ENCODE results near the gene PAH.
A peak's percentile ranks its signal among the peaks of the same experiment; 100 is the strongest.

The PAH gene

DNA sequence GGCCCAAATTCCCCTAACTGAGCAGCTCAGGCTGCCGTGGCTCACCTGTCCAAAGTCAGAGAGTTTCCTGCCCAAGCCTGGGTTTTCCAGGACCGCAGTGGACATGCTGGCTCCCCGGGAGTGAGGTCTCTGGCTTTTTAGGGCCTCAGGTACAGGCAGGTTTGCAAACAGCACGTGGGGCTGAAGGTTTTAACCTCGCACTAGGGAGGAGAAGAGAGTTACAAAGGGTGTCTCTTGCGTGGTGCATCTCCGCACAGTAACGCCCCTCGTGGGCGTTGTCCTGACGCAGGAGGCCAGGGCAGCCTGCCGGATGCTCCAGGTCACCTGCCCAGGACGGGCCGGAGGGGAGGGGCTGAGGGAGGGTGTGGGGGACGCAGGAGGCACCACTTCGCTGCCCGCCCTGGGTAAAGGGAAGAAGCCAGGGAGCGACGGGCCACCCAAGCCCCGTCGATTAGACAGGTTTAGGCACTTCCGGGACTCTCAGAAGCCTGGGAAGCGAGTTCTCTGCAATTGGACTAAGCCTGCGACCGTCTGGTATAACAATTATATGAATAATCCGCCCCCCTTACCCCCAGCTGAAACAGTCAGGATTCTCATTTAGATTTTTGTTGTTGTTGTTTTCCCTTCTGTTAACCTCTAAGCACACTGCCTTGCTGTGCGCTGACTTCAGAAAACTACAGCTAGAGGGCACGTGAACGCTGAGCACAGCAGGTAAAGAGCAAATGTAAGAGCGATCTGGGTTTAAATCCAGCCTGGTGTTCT, at the start of gene PAH:
TSS of gene PAH (minus strand) at position 219 of the 762 bp plus-strand sequence. CDS start at position 105, 114 bp downstream.
- DNase-seq: no peak

DNA sequence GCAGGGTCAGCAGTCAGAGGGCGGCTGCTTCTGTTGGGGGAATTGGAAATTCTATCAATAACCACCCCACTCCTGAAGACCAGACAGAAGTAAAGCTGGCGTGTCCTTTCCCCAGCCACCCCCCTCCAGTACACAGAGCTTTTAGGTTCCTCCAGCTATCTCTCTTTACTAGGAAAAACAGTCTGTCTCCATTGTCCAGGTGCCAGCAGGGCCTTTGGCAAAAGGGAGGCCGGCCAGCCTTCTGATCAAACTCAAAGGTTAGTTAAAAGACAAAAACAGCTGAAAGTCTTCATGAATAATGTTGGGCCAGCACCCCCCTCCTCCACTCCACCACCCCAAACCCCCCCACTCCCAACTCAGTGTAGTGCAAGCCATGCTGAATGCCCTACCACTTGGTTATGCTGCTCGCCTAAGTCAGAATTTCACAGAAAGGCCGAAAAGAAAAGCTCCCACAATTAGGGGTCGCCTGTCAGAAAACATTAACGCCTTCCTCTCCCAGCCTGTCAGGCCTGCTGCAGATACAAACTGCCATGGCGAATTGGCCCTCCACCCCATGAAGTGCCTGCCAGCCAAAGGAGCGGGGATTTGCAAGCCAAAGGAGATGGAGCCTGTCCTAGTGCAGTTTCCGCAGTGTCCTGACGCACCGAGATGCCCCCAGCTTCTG, 49.3 kb upstream of the PAH start:
- no peak for DNase-seq

DNA sequence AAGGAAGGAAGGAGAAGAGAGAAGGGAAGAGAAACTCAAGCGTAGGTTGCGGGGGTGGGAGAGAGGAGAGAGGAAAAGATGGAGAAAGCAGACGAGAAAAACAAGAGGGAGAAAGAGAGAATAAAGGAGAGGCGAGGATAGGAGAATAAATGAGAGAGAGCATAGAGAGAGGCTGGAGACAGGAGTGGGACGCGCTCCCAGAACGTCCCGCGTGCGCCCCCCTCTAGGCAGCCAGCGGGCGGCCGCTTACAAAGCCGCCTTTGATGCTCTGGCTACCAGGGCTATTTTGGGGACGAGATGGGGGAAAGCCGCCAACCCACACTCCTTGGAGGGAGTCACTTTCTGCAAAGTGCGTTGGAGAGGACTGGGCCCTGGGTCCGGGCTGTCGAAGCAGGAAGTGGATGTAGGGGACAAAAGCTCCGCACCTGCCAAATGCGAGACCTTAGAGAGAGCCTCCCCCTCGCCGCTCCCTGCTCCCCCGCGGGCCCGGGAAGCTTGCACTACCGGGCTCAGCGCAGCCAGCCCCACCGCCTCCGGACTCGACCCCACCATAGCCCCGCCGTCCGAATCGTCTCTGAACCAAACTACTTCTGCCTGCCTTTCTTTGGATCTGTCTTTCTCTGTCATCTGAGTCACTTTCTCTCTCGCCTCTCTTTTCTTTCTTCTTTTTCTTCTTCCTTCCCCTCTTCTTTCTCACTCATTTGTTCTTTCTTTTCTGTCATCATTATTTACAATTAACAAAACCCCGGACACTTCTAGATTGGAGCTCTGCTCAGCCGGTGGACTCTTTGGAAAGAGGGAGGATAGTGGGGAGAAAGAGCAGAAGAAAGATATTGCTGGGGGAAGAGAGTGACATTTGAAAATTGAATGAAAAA, 48.5 kb upstream of the PAH start:
- DNase-seq: no peak

DNA sequence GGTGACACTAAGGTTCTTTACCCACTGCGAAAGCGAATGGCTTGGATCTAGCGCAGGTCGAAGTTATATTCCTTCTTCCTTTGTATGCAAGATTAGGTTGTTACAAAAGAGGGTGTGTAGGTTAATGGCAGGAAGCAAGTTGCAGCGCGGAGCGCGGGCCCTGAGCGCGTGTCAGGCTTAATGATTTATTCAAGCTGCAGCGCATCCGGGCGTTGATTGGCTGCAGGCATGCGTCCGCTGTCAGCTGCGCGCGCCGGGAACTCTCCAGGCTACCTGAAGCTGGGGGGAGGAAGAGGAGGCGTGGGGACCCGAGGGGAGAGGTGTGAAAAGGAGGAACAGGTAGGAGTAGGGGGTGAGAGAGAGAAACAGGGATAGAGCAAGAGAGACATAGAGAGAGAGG, 47.8 kb upstream of the PAH start:
- DNase-seq: no peak

- no peak for DNase-seq
Measured at GRCh38 chr12:102963796-102964195, 46.8 kb upstream of the PAH start.

- no peak for DNase-seq
Measured at GRCh38 chr12:102962986-102963385, 45.9 kb upstream of the PAH start.

GRCh38 chr12:102962532-102962931, 45.5 kb upstream of the PAH start:
- no peak for DNase-seq

DNA sequence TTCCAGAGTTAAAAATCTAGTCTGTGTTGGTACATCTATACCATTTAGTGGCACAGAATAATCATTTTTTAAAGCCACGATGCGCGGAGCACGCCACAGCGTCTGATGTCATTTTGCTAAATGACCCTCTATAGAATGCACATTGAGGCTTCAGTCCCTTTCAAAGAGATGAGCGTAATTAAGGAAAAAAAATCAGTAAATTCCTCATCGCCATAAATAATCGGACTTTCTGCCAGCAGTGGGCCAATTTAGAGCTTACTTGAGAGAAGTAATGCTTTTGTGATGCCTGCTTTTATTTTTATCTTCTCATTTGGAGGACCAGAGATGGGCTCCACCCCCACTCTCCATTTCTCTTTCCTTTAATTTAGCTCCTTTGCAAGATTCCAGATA, 44.4 kb upstream of the PAH start:
- no peak for DNase-seq

GRCh38 chr12:102960766-102961465, 43.9 kb upstream of the PAH start:
- DNase-seq: no peak

- DNase-seq: no peak
Measured at GRCh38 chr12:102959391-102959790, 42.3 kb upstream of the PAH start.

- no peak for DNase-seq
Measured at GRCh38 chr12:102958830-102959176, 41.8 kb upstream of the PAH start.

DNA sequence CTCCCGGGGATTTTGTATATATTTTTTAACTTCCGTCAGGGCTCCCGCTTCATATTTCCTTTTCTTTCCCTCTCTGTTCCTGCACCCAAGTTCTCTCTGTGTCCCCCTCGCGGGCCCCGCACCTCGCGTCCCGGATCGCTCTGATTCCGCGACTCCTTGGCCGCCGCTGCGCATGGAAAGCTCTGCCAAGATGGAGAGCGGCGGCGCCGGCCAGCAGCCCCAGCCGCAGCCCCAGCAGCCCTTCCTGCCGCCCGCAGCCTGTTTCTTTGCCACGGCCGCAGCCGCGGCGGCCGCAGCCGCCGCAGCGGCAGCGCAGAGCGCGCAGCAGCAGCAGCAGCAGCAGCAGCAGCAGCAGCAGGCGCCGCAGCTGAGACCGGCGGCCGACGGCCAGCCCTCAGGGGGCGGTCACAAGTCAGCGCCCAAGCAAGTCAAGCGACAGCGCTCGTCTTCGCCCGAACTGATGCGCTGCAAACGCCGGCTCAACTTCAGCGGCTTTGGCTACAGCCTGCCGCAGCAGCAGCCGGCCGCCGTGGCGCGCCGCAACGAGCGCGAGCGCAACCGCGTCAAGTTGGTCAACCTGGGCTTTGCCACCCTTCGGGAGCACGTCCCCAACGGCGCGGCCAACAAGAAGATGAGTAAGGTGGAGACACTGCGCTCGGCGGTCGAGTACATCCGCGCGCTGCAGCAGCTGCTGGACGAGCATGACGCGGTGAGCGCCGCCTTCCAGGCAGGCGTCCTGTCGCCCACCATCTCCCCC, 41.2 kb upstream of the PAH start:
- peak; percentile 19 for DNase-seq

GRCh38 chr12:102957339-102958050, 40.5 kb upstream of the PAH start, which contains the start of gene ASCL1:
Gene ASCL1 (plus strand): TSS chr12:102957674. CDS start chr12:102958245, 571 bp downstream.
- peak; percentile 10 for DNase-seq

DNA sequence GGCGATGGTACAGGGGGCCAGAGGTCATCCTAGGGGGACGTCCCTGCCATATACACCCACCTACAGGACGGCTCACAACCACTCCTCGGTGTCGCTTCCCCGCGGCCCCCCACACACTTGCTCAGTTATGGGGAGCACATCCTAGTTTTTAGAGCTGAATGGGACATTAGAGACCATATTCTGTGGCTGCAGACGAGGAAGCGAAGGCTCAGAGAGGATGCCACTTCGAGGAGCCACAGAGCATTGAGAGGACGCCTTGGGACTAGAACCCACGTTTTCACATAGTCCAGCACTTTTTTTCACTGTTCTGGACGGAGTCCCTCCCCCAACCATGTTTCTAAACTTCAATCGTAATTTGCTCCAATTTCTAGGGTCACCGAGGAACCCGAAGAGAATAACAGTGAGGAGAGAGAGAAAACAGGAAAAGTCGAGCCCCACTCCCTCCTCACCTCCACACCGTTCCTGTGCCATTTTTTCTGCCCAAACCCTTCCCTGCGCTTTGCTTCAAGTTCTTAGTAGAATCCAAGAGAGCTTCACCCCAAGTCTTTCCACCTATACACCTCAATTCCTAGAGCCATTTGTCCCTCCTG, 39.8 kb upstream of the PAH start:
- no peak for DNase-seq

DNA sequence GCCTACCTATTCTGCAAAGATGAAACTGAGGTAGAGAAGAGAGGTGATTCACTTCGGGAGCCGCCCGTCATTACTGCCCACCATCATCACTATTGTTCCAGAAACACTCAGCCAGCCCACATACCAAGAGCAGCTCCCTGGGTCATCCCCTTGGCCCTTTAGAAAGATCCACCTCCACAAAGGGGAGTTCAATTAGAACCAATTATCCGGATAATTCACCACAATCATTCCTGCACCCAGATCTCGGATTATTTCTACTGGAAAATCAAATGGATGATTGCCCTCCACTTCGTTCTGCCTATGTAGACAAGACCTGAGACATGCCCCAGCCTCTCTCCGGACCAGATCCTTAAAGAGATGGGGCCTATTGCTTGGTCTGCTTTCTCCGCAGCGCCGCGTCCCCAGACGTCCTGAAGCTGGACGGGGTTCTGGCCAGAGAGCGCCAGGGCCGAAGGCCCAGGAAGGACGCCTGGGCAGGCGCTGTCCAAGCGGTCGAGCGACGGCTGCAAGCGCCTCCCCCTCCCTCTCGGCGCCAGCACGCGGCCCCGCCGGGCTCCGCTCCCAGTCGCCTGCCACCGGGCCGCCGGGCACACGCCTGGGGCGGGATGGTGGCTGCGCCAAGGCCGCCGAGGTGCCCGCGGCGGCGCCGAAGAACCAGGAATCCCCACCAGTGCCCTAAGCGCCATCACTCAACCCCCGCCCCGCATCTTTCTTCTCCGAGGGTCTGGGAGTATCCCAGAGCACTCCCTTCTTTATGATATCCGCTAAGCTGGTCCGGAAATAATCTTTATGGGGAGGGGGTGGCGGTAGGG, 39.1 kb upstream of the PAH start:
- no peak for DNase-seq

- DNase-seq: no peak
Measured at GRCh38 chr12:102954134-102954533, 37.1 kb upstream of the PAH start.

GRCh38 chr12:102953221-102953620, 36.2 kb upstream of the PAH start:
- no peak for DNase-seq

DNA sequence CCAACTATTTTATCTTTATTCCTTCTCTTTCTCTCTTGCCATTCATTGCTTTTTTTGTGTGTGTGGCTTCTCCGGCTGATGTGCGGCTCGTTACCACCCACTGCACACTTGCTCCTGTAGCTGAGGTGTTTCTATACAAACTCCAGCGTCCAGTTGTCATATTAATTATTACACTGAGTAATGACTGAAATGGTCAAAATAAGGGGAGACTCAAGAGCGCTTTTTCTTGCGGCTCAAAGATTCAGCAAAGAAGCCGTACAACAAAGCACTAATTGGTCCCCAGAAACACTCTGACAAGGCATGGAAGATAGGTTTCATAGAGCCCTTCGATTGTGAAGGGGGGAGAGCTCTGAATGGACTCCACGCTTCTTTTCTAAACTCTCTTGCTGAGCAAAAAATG, 34.8 kb upstream of the PAH start:
- DNase-seq: no peak

- no peak for DNase-seq
Measured at GRCh38 chr12:102950950-102951619, 34.0 kb upstream of the PAH start.
